ENCODE measurements around the gene FOXA1.

FOXA1 gene

GRCh38 chr14:37590428-37591139 is 4.5 kb downstream of the FOXA1 start:
- Histone ChIP-seq H3K9me3 (ENCODE audit: control insufficient read depth, insufficient read depth, low read depth, low read length) (no peaks in the 10 kb centered on the region), H3K36me3 (ENCODE audit: control insufficient read depth in 2 of 2, insufficient read depth in 1 of 2, low read length in 2 of 2) (peaks cover 0 to 15% of the 10 kb centered on the region in 2 experiments; a peak in 1 of 3 replicates), H3K27ac (ENCODE audit: extremely low read depth, low read depth, low read length) (peak overlapping the region; percentile 99), H3K4me1 (ENCODE audit: control insufficient read depth, insufficient read depth, low read length) (no peaks in the 10 kb centered on the region), H3K4me3 (ENCODE audit: low read depth, low read length) (peak overlapping the region; percentile 75)
- POLR2A ChIA-PET, result no interaction called here
- TF ChIP-seq ZNF776 (tag by site-specific recombination; IDR thresholded peaks at IDR 0.05; ENCODE audit: borderline replicate concordance), result no peak
- TF ChIP-seq ZNF664 (tag by site-specific recombination; IDR thresholded peaks at IDR 0.05), result peak; percentile 41; the same call in 1 of the 2 replicates
- CTCF ChIA-PET, result interaction anchor here (0.6 to 1.1 kb wide), 4 partner anchors 257 to 468 kb away, joined by 3 to 4 read pairs (median 3); no protein-coding TSS in a partner anchor

- H3K4me3 ChIP-seq (ENCODE audit: low read depth, low read length), result peak overlapping the region; percentile 75
- H3K36me3 ChIP-seq (ENCODE audit: control insufficient read depth in 2 of 2, insufficient read depth in 1 of 2, low read length in 2 of 2), result peaks cover 0 to 15% of the 10 kb centered on the region in 2 experiments; a peak in 1 of 3 replicates
- POLR2A ChIA-PET, result no interaction called here
- H3K27ac ChIP-seq (ENCODE audit: extremely low read depth, low read depth, low read length), result peak overlapping the region; percentile 99
- CTCF ChIA-PET, result interaction anchor here (0.6 to 2.1 kb wide), 5 partner anchors 284 to 360 kb away, joined by 3 to 6 read pairs (median 4); no protein-coding TSS in a partner anchor
- TF ChIP-seq ZNF600 (tag by site-specific recombination; IDR thresholded peaks at IDR 0.05) (peak; percentile 50; the same call in 1 of the 2 replicates), ZNF664 (tag by site-specific recombination; IDR thresholded peaks at IDR 0.05) (no peak)
- H3K4me1 ChIP-seq (ENCODE audit: control insufficient read depth, insufficient read depth, low read length), result no peaks in the 10 kb centered on the region
- no peaks in the 10 kb centered on the region for H3K9me3 ChIP-seq (ENCODE audit: control insufficient read depth, insufficient read depth, low read depth, low read length)
Observed at GRCh38 chr14:37589715-37590427, 5.2 kb downstream of the FOXA1 start.

DNA sequence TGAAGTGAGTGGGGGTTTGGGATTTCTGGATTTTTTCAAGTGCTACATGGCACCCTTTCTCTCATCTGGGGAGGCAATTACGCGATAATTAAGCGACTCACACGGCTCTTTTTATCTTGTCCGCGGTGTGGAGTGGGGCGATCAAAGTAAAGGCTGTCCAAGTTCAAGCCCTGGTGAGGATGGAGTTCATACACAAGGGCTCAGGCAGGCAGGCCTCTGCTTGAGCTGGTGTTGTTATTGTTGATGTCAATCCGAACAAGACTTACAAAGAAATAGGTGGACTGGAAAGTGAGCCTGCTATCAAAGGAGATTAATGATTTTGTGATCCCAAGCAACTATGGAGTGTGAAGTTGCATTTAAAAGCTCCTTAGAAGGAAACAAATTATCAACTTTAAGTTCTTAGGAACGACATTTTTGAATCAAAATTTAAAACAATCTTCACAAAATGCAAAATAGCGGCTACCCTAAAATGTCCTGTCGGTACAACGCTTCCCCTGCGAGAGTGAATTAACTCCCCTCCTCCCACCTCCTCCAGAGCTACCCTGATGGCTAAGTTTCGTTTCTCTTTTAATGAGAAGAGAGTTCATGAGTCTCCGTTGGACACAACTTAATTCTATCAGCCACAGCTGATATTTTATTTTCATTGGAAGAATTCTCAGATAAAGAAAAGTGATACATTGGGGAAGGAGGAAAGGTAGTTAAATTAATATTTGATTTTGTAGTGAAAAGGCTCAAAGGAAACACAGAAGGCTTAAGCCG is 5.9 kb downstream of the FOXA1 start:
- peak overlapping the region; percentile 46 for H3K4me3 ChIP-seq (ENCODE audit: low read depth, low read length)
- ChIA-PET CTCF (interaction anchor here (0.7 to 2.1 kb wide), 4 partner anchors 286 to 359 kb away, joined by 3 to 6 read pairs (median 4); no protein-coding TSS in a partner anchor), POLR2A (no interaction called here)

More for the DNA sequence above, 5.9 kb downstream of the FOXA1 start:
- TF ChIP-seq SP7 (tag by site-specific recombination; IDR thresholded peaks at IDR 0.05) (peak; percentile 62; the same call in 1 of the 2 replicates), ZNF544 (tag by site-specific recombination; IDR thresholded peaks at IDR 0.05) (no peak), ZNF335 (tag by site-specific recombination; conservative IDR thresholded peaks at IDR 0.05) (peak; percentile 52; the same call in 1 of the 2 replicates), ZNF221 (tag by site-specific recombination; IDR thresholded peaks at IDR 0.05; ENCODE audit: borderline replicate concordance) (no peak), ZNF366 (tag by site-specific recombination; conservative IDR thresholded peaks at IDR 0.05) (0 out of 2 replicates have a peak, but pooled peaks have one; percentile 6), TCF7L2 (IDR thresholded peaks at IDR 0.05; ENCODE audit: borderline replicate concordance, low read depth, low read length) (peak; percentile 75; the same call in 1 of the 2 replicates)
- TF ChIP-seq, protein P1, sequence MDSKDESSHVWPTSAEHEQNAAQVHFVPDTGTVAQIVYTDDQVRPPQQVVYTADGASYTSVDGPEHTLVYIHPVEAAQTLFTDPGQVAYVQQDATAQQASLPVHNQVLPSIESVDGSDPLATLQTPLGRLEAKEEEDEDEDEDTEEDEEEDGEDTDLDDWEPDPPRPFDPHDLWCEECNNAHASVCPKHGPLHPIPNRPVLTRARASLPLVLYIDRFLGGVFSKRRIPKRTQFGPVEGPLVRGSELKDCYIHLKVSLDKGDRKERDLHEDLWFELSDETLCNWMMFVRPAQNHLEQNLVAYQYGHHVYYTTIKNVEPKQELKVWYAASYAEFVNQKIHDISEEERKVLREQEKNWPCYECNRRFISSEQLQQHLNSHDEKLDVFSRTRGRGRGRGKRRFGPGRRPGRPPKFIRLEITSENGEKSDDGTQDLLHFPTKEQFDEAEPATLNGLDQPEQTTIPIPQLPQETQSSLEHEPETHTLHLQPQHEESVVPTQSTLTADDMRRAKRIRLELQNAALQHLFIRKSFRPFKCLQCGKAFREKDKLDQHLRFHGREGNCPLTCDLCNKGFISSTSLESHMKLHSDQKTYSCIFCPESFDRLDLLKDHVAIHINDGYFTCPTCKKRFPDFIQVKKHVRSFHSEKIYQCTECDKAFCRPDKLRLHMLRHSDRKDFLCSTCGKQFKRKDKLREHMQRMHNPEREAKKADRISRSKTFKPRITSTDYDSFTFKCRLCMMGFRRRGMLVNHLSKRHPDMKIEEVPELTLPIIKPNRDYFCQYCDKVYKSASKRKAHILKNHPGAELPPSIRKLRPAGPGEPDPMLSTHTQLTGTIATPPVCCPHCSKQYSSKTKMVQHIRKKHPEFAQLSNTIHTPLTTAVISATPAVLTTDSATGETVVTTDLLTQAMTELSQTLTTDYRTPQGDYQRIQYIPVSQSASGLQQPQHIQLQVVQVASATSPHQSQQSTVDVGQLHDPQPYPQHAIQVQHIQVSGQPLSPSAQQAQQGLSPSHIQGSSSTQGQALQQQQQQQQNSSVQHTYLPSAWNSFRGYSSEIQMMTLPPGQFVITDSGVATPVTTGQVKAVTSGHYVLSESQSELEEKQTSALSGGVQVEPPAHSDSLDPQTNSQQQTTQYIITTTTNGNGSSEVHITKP (tag by site-specific recombination; IDR thresholded peaks at IDR 0.05), result peak; percentile 61; the same call in 1 of the 2 replicates
- TF ChIP-seq, protein P2, sequence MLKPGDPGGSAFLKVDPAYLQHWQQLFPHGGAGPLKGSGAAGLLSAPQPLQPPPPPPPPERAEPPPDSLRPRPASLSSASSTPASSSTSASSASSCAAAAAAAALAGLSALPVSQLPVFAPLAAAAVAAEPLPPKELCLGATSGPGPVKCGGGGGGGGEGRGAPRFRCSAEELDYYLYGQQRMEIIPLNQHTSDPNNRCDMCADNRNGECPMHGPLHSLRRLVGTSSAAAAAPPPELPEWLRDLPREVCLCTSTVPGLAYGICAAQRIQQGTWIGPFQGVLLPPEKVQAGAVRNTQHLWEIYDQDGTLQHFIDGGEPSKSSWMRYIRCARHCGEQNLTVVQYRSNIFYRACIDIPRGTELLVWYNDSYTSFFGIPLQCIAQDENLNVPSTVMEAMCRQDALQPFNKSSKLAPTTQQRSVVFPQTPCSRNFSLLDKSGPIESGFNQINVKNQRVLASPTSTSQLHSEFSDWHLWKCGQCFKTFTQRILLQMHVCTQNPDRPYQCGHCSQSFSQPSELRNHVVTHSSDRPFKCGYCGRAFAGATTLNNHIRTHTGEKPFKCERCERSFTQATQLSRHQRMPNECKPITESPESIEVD (tag by site-specific recombination; IDR thresholded peaks at IDR 0.05), result peak; percentile 61
- Histone ChIP-seq H3K27ac (ENCODE audit: extremely low read depth, low read depth, low read length) (peak overlapping the region; percentile 97), H3K36me3 (ENCODE audit: control insufficient read depth in 2 of 2, insufficient read depth in 1 of 2, low read length in 2 of 2) (peaks cover 0 to 15% of the 10 kb centered on the region in 2 experiments; a peak in 1 of 3 replicates), H3K9me3 (ENCODE audit: control insufficient read depth, insufficient read depth, low read depth, low read length) (no peaks in the 10 kb centered on the region), H3K4me1 (ENCODE audit: control insufficient read depth, insufficient read depth, low read length) (no peaks in the 10 kb centered on the region)
